GM12878 (cell line): ENCODE results near the gene PLAC8L1. TPM values are rescaled to one million over a fixed set of nuclear protein-coding genes. Genes with fewer than 3 reads are reported as not detected.

ENCODE experiments used
- ATAC-seq: fragments of 200-7000 bp; cut with Tn5 transposase; 3 replicates; pipeline ENCODE4 v1.9.1; 2020; ENCODE audit warnings: mild to moderate bottlenecking, moderate library complexity
- BruUV-seq: library from RNA; stranded (reverse); fragments of 400-500 nt; replicated peaks from 2 replicates; lab custom pipeline; 2021; lab: Mats Ljungman, UMichigan
- CTCF ChIA-PET: fragments of 300-600 bp; sonication (Branson Sonifier 250); formaldehyde crosslinking; extraction: SDS; loops from one replicate; lab custom pipeline; 2021; ENCODE audit warnings: inconsistent platforms; lab: Yijun Ruan, JAX
- POLR2A ChIA-PET: fragments of 350-600 bp; formaldehyde crosslinking; extraction: SDS; loops from one replicate; lab custom pipeline; 2021; ENCODE audit warnings: inconsistent platforms; lab: Charles Lee
- RAD21 ChIA-PET: fragments of 300-600 bp; sonication (Branson Sonifier 250); formaldehyde crosslinking; loops from one replicate; lab custom pipeline; 2023; ENCODE audit warnings: antibody characterized with exemption; ENCODE audit not compliant: unreplicated experiment; lab: Charles Lee
- SMC1A ChIA-PET: fragments of 300-600 bp; sonication (Branson Sonifier 250); formaldehyde crosslinking; loops from one replicate; lab custom pipeline; 2023; ENCODE audit not compliant: unreplicated experiment, uncharacterized antibody; lab: Charles Lee
- DNase-seq: peaks from one replicate; pipeline ENCODE4 v3.0.0-alpha.2; 2011; ENCODE audit warnings: low read depth, low spot score
- FAIRE-seq: peaks from 3 replicates; lab custom pipeline; 2011; peaks lifted over from hg19 to GRCh38; lab: Jason Lieb, UNC
- H2AFZ ChIP-seq: 2 replicates; pipeline ENCODE4 v1.6.0; 2011; ENCODE audit warnings: low read depth, low read length, control low read depth; ENCODE audit not compliant: control insufficient read depth
- H3K27ac ChIP-seq: 2 replicates; pipeline ENCODE4 v1.5.1; 2011; ENCODE audit warnings: control low read depth; ENCODE audit not compliant: control insufficient read depth, insufficient read depth
- H3K27me3 ChIP-seq, 2 experiments: replicated peaks in 1 of 2; 2 replicates each; pipeline versions ENCODE4 v1.6.0 to v1.6.1; 2011; ENCODE audit warnings: low read length in 1 of 2; ENCODE audit not compliant: control insufficient read depth in 2 of 2, insufficient read depth in 2 of 2
- H3K36me3 ChIP-seq, 2 experiments: 2 replicates each; pipeline ENCODE4 v1.5.1; 2011; ENCODE audit warnings: low read length in 1 of 2; ENCODE audit not compliant: control insufficient read depth in 2 of 2, insufficient read depth in 2 of 2
- H3K4me1 ChIP-seq: 2 replicates; pipeline ENCODE4 v1.6.1; 2011; ENCODE audit warnings: mild to moderate bottlenecking, low read length, moderate library complexity, mixed read lengths; ENCODE audit not compliant: control insufficient read depth, insufficient read depth
- H3K4me2 ChIP-seq: 2 replicates; pipeline ENCODE4 v1.6.0; 2011; ENCODE audit warnings: control low read depth; ENCODE audit not compliant: control insufficient read depth, insufficient read depth
- H3K4me3 ChIP-seq: fragments of 200-600 bp; sonication (generic); 2 replicates; pipeline ENCODE4 v1.5.1; 2016
- H3K79me2 ChIP-seq: 2 replicates; pipeline ENCODE4 v1.6.0; 2011; ENCODE audit warnings: low read length; ENCODE audit not compliant: control insufficient read depth, insufficient read depth
- H3K9ac ChIP-seq: 2 replicates; pipeline ENCODE4 v1.8.0; 2011; ENCODE audit warnings: low read length, control low read depth, mixed read lengths; ENCODE audit not compliant: control insufficient read depth, insufficient read depth
- H3K9me3 ChIP-seq: replicated peaks from 3 replicates; pipeline ENCODE4 v1.5.1; 2011; ENCODE audit warnings: mild to moderate bottlenecking, low read length; ENCODE audit not compliant: control insufficient read depth, insufficient read depth
- H4K20me1 ChIP-seq: 2 replicates; pipeline ENCODE4 v1.6.0; 2011; ENCODE audit not compliant: control insufficient read depth, insufficient read depth
- BHLHE40 ChIP-seq, 2 experiments: fragments of 450-650 bp in 1 of 2; IDR thresholded peaks; 2 replicates each; pipeline ENCODE4 v1.6.1; 2011 to 2017; ENCODE audit warnings: low read depth in 2 of 2, borderline replicate concordance in 1 of 2, improper control_type of control experiment in 1 of 2, low read length in 1 of 2, mild to moderate bottlenecking in 1 of 2
- JUND ChIP-seq: IDR thresholded peaks from 2 replicates; pipeline ENCODE4 v1.6.1; 2012; ENCODE audit warnings: low read depth, mild to moderate bottlenecking, low read length, improper control_type of control experiment, moderate library complexity
- MYB ChIP-seq: fragments of 150-350 bp; IDR thresholded peaks from 2 replicates; pipeline ENCODE4 v1.6.1; 2014; ENCODE audit warnings: mild to moderate bottlenecking, low read depth, low read length, borderline replicate concordance
- RUNX3 ChIP-seq: IDR thresholded peaks from 2 replicates; pipeline ENCODE4 v1.6.1; 2012; ENCODE audit warnings: low read length, inconsistent platforms
- SMAD5 ChIP-seq: IDR thresholded peaks from 2 replicates; pipeline ENCODE4 v1.6.1; 2016; ENCODE audit warnings: antibody characterized with exemption, low read depth
- STAT3 ChIP-seq: IDR thresholded peaks from 2 replicates; pipeline ENCODE4 v1.6.1; 2011; ENCODE audit warnings: low read depth, low read length, improper control_type of control experiment
- WGBS: methylation state at CpG from one replicate; pipeline ENCODE4 v1.1.6; 2016; ENCODE audit warnings: low lambda C conversion rate; ENCODE audit not compliant: insufficient replicate concordance, insufficient coverage; ENCODE audit errors: missing lambda C conversion rate; 5-methylcytosine and 5-hydroxymethylcytosine counted together
- in situ Hi-C: fragments of 300-500 bp; cut with MboI; formaldehyde crosslinking; loops from 9 replicates; pipeline ENCODE4 v1.14.3; 2018; ENCODE audit warnings: mixed read lengths
- intact Hi-C: fragments of 100-400 bp; cut with micrococcal nuclease; formaldehyde crosslinking; loops from one replicate; pipeline ENCODE4 v1.14.2; 2022; ENCODE audit not compliant: unreplicated experiment
- polyA plus RNA-seq, 11 experiments: library from polyadenylated mRNA; depleted of rRNA in 4 of 11; unstranded in 6 of 11; stranded (reverse) in 5 of 11; fragments of >200 nt; fragmentation: Nextera tagmentation in 4 of 11; fragmentation: Illumina TruSeq in 1 of 11; extraction: Ambion mirVana in 4 of 11; extraction: Trizol in 1 of 11; gene quantifications; 1 replicate in 1 of 11; 2 replicates in 10 of 11; pipeline versions ENCODE4 v1.2.1 to v1.2.3, GENCODE V29; 2011 to 2016; ENCODE audit warnings: inconsistent platforms in 2 of 11, missing spikeins in 2 of 11, low read depth in 1 of 11
- total RNA-seq, 4 experiments: library from RNA; depleted of rRNA in 3 of 4; stranded (reverse); fragments of >200 nt in 3 of 4; fragmentation: Illumina TruSeq in 1 of 4; extraction: Trizol in 1 of 4; gene quantifications; 2 replicates each; pipeline versions ENCODE4 v1.2.1 to v1.2.3, GENCODE V29; 2013 to 2021
- TF ChIP-seq, protein P1 (sequence below): fragments of 450-650 bp; IDR thresholded peaks from 2 replicates; pipeline ENCODE4 v1.6.1; 2018; ENCODE audit warnings: mild to moderate bottlenecking, low read depth, moderate library complexity; ENCODE audit not compliant: partially characterized antibody

PLAC8L1 gene
- total and polyA plus RNA-seq, 10 of the 15 experiments (the other 5 are each of a cell fraction or from before 2014, with no cell fraction given), result 0.17 to 0.39 (median 0.24) TPM; not detected in 4

DNA sequence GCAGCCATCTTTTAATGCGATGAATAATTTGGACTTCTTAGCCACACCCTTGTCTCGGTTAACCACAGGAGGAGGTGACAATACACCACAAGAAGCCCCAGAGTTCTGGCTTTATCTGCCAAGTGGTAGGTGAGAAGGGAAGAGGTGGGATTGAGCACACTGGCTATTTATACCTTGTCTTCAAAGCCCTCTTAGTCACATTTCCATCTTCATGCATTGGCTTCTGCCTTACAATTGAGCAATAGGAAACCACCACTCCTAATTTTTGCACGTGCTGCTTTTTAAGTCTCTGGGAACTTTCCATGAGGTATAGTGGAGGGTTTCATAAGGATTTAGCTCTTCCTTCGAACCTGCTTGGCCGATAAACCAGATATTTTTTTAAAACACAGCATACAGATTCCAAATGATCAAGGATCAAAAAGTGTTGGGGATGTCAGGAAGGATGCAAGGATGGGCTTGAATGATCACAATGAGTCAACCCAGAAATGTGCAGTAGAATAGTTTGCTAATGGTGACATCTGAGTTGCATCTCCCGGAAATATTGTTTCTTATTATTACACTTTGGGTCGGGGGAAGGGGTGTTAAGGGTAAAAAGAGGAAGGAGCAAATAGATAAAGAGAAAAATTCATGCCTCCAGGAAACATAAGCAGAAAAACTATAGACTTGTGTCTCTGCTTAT, 25.5 kb downstream of the PLAC8L1 start:
- DNase-seq, result peak; percentile 15
- Histone ChIP-seq H3K4me1 (peaks cover 25% of the 10 kb centered on the region), H3K36me3 (no peaks in the 10 kb centered on the region), H3K9me3 (no peaks in the 10 kb centered on the region), H3K9ac (no peak overlapping the region), H2AFZ (no peak overlapping the region), H3K4me3 (no peak overlapping the region), H3K27me3 (no peaks in the 10 kb centered on the region), H3K27ac (no peak overlapping the region), H3K79me2 (no peaks in the 10 kb centered on the region), H3K4me2 (no peak overlapping the region), H4K20me1 (no peaks in the 10 kb centered on the region)
- in situ Hi-C loops (no loop called here), intact Hi-C loops (no loop called here)
- POLR2A ChIA-PET, result no interaction called here
- peak; percentile 31 for ATAC-seq
- 2% methylated on average over 7 of the region's 7 CpGs for WGBS
- RAD21 ChIA-PET, result no interaction called here
- FAIRE-seq, result no peak
- CTCF ChIA-PET, result no interaction called here
- TF ChIP-seq BHLHE40 (IDR thresholded peaks at IDR 0.05; ENCODE audit: borderline replicate concordance in 1 of 2, low read depth in 2 of 2, low read length in 1 of 2), result 0 out of 4 replicates have a peak, but pooled peaks have one; percentile 11 to 13
- no peak for TF ChIP-seq MYB
- no peak for TF ChIP-seq STAT3
- TF ChIP-seq, protein P1, sequence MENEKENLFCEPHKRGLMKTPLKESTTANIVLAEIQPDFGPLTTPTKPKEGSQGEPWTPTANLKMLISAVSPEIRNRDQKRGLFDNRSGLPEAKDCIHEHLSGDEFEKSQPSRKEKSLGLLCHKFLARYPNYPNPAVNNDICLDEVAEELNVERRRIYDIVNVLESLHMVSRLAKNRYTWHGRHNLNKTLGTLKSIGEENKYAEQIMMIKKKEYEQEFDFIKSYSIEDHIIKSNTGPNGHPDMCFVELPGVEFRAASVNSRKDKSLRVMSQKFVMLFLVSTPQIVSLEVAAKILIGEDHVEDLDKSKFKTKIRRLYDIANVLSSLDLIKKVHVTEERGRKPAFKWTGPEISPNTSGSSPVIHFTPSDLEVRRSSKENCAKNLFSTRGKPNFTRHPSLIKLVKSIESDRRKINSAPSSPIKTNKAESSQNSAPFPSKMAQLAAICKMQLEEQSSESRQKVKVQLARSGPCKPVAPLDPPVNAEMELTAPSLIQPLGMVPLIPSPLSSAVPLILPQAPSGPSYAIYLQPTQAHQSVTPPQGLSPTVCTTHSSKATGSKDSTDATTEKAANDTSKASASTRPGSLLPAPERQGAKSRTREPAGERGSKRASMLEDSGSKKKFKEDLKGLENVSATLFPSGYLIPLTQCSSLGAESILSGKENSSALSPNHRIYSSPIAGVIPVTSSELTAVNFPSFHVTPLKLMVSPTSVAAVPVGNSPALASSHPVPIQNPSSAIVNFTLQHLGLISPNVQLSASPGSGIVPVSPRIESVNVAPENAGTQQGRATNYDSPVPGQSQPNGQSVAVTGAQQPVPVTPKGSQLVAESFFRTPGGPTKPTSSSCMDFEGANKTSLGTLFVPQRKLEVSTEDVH, result no peak
- peak; percentile 60 for TF ChIP-seq RUNX3
- no peak for TF ChIP-seq JUND
- no peak for TF ChIP-seq SMAD5
- BruUV-seq, result no TSS peak
- SMC1A ChIA-PET, result no interaction called here
